Natural killer cell (primary cell): ENCODE data around the gene GLA. TPM values are rescaled to one million over a fixed set of nuclear protein-coding genes. Genes with fewer than 3 reads are reported as not detected.

Experiments
- ATAC-seq, 3 donors: fragments of 150-1000 bp in 2 of 3; fragments of 200-7000 bp in 1 of 3; cut with Tn5 transposase; 1 replicate in 1 of 3; 2 replicates in 2 of 3; pipeline ENCODE4 v1.10.0; 2021; ENCODE audit warnings: mild to moderate bottlenecking in 2 of 3, moderate library complexity in 2 of 3
- DNase-seq, 2 donors: peaks; one replicate each; pipeline versions ENCODE4 v3.0.0 to v3.0.0-alpha.2; 2013 to 2021; ENCODE audit warnings: mixed read lengths in 1 of 2
- H3K27ac ChIP-seq: one replicate; pipeline ENCODE4 v1.5.1; 2013; ENCODE audit warnings: mild to moderate bottlenecking, low read length
- H3K27me3 ChIP-seq: one replicate; pipeline ENCODE4 v1.6.1; 2013; ENCODE audit warnings: low read length; ENCODE audit not compliant: control insufficient read depth, insufficient read depth
- H3K36me3 ChIP-seq: one replicate; pipeline ENCODE4 v1.6.1; 2013; ENCODE audit warnings: low read length; ENCODE audit not compliant: control insufficient read depth, insufficient read depth
- H3K4me1 ChIP-seq: one replicate; pipeline ENCODE4 v1.6.1; 2013; ENCODE audit warnings: low read length; ENCODE audit not compliant: control insufficient read depth, insufficient read depth
- H3K4me3 ChIP-seq: one replicate; pipeline ENCODE4 v1.5.1; 2013; ENCODE audit warnings: low read length
- H3K9me3 ChIP-seq: one replicate; pipeline ENCODE4 v1.6.1; 2013; ENCODE audit warnings: low read length; ENCODE audit not compliant: control insufficient read depth, insufficient read depth
- H3K27ac Mint-ChIP-seq, 2 donors: one replicate each; pipeline ENCODE4 v1.8.0; 2022; ENCODE audit warnings: mild to moderate bottlenecking in 2 of 2, mixed read lengths in 2 of 2, moderate library complexity in 1 of 2
- H3K27me3 Mint-ChIP-seq, 2 donors: one replicate each; pipeline ENCODE4 v1.8.0; 2022; ENCODE audit warnings: low read depth in 2 of 2, mixed read lengths in 2 of 2
- H3K36me3 Mint-ChIP-seq: one replicate; pipeline ENCODE4 v1.8.0; 2022; ENCODE audit warnings: mixed read lengths
- H3K4me1 Mint-ChIP-seq, 2 donors: one replicate each; pipeline ENCODE4 v1.8.0; 2022; ENCODE audit warnings: mixed read lengths in 2 of 2
- H3K4me3 Mint-ChIP-seq: one replicate; pipeline ENCODE4 v1.8.0; 2022; ENCODE audit warnings: mild to moderate bottlenecking, moderate library complexity, mixed read lengths
- H3K9me3 Mint-ChIP-seq, 2 donors: one replicate each; pipeline ENCODE4 v1.8.0; 2022; ENCODE audit warnings: mixed read lengths in 2 of 2
- CTCF ChIP-seq: fragments of 200-600 bp; IDR thresholded peaks from one replicate; pipeline ENCODE4 v1.8.0; 2022; ENCODE audit warnings: antibody characterized with exemption
- WGBS: methylation state at CpG from one replicate; pipeline ENCODE4 v1.1.7; 2013; ENCODE audit warnings: missing lambda C conversion rate; ENCODE audit not compliant: insufficient coverage; 5-methylcytosine and 5-hydroxymethylcytosine counted together
- intact Hi-C: fragments of 100-400 bp; cut with micrococcal nuclease; formaldehyde crosslinking; loops from one replicate; pipeline ENCODE4 v1.14.2; 2022
- total RNA-seq, 4 donors: library from RNA; stranded (reverse); fragments of 120-200 nt in 1 of 4; gene quantifications; one replicate each; pipeline versions ENCODE4 v1.2.3 to v1.2.4, GENCODE V29; 2013 to 2022

Gene GLA
- total RNA-seq, 3 donors from 2014 or later (not counting 1 experiment from before 2014, with no cell fraction given), result 34.9 to 71.9 (median 47.9) TPM

GRCh38 chrX:101417981-101418841, 10.5 kb upstream of the GLA start:
- TF ChIP-seq CTCF, result no peak
- peaks cover 4% of the 10 kb centered on the region for H3K36me3 ChIP-seq
- Mint-ChIP-seq H3K27ac (peak overlapping the region; percentile 90 to 98), H3K9me3 (no peaks in the 10 kb centered on the region), H3K4me1 (peaks cover 18 to 26% of the 10 kb centered on the region in 2 donors), H3K27me3 (no peaks in the 10 kb centered on the region), H3K4me3 (peak overlapping the region; percentile 92), H3K36me3 (no peaks in the 10 kb centered on the region)
- peak overlapping the region; percentile 74 for H3K4me3 ChIP-seq
- DNase-seq (peak; percentile 42 to 55), ATAC-seq (peak; percentile 68 to 71 (median 70))
- under 1% methylated on average over 35 of the region's 56 CpGs for WGBS
- H3K4me1 ChIP-seq, result peaks cover 20% of the 10 kb centered on the region
- no peaks in the 10 kb centered on the region for H3K9me3 ChIP-seq
- intact Hi-C loops, result loop anchor here (5.0 kb wide), 2 partner anchors 179 to 514 kb away; partner anchors contain the start of gene ZMAT1
- peak overlapping the region; percentile 94 for H3K27ac ChIP-seq
- no peaks in the 10 kb centered on the region for H3K27me3 ChIP-seq

GRCh38 chrX:101417190-101417589, 9.5 kb upstream of the GLA start:
- intact Hi-C loops, result loop anchor here (5.0 kb wide), 2 partner anchors 180 to 515 kb away; partner anchors contain the start of gene ZMAT1
- H3K27me3 Mint-ChIP-seq, result no peaks in the 10 kb centered on the region
- H3K27ac ChIP-seq, result no peak overlapping the region
- H3K36me3 ChIP-seq, result peaks cover 8% of the 10 kb centered on the region
- peak overlapping the region; percentile 92 for H3K4me3 Mint-ChIP-seq
- WGBS, result 87% methylated on average over 3 of the region's 4 CpGs
- H3K9me3 Mint-ChIP-seq, result no peaks in the 10 kb centered on the region
- no peaks in the 10 kb centered on the region for H3K27me3 ChIP-seq
- ATAC-seq (no peak), DNase-seq (no peak)
- peaks cover 23% of the 10 kb centered on the region for H3K4me1 ChIP-seq
- no peaks in the 10 kb centered on the region for H3K9me3 ChIP-seq
- H3K4me1 Mint-ChIP-seq, result peaks cover 18 to 36% of the 10 kb centered on the region in 2 donors
- H3K4me3 ChIP-seq, result no peak overlapping the region
- H3K36me3 Mint-ChIP-seq, result no peaks in the 10 kb centered on the region
- TF ChIP-seq CTCF, result no peak
- H3K27ac Mint-ChIP-seq, result peak overlapping the region; percentile 90 to 98

GRCh38 chrX:101416691-101417090, 9.0 kb upstream of the GLA start:
- no peak for DNase-seq
- Mint-ChIP-seq H3K4me3 (peak overlapping the region; percentile 92), H3K27ac (peak overlapping the region; percentile 90 to 98), H3K4me1 (peaks cover 18 to 41% of the 10 kb centered on the region in 2 donors), H3K9me3 (no peaks in the 10 kb centered on the region), H3K27me3 (no peaks in the 10 kb centered on the region), H3K36me3 (no peaks in the 10 kb centered on the region)
- Histone ChIP-seq H3K4me3 (no peak overlapping the region), H3K27me3 (no peaks in the 10 kb centered on the region), H3K36me3 (peaks cover 11% of the 10 kb centered on the region), H3K9me3 (no peaks in the 10 kb centered on the region), H3K4me1 (peaks cover 27% of the 10 kb centered on the region), H3K27ac (no peak overlapping the region)
- intact Hi-C loops, result loop anchor here (5.0 kb wide), 2 partner anchors 181 to 516 kb away; partner anchors contain the start of gene ZMAT1
- TF ChIP-seq CTCF, result no peak
- 95% methylated on average over 7 of the region's 7 CpGs for WGBS
- no peak for ATAC-seq
